Adipose tissue (tissue), 3 donors: ENCODE results near the gene RGS14. TPM values are rescaled to one million over a fixed set of nuclear protein-coding genes. Genes with fewer than 3 reads are reported as not detected.
"Not testable (repeated sequence)": the region's sequence is repeated elsewhere in the genome, so short reads cannot be mapped to it uniquely, and the experiment has no call there.

Experiments used
- H3K27ac ChIP-seq: one replicate; pipeline ENCODE4 v1.5.1; 2013; ENCODE audit warnings: low read depth, low read length
- WGBS, 3 donors: extraction: QIAGEN DNeasy Blood & Tissue Kit; methylation state at CpG; one replicate each; pipeline ENCODE4 v1.1.7; 2013; 5-methylcytosine and 5-hydroxymethylcytosine counted together
- polyA plus RNA-seq, 3 donors: library from polyadenylated mRNA; stranded (reverse); fragments of 200-250 nt; gene quantifications; one replicate each; pipeline ENCODE4 v1.2.3, GENCODE V29; 2013
- donor health status: healthy with polysubstance abuse.
- donor health status: Bipolar disorder and iron deficiency.
- donor health status: healthy.

Gene RGS14
- polyA plus RNA-seq, 3 donors = 10.1 to 17.9 (median 15.9) TPM

- H3K27ac ChIP-seq = no peak overlapping the region
- WGBS, 3 donors = 37 to 75% (median 71%) methylated on average over 10 to 11 of the region's 11 CpGs
Observed at GRCh38 chr5:177369645-177370440, 12.1 kb downstream of the RGS14 start.

GRCh38 chr5:177370488-177371119, 12.9 kb downstream of the RGS14 start:
- WGBS, 3 donors = 18 to 34% (median 19%) methylated on average over 20 to 42 of the region's 42 CpGs
- no peak overlapping the region for H3K27ac ChIP-seq

GRCh38 chr5:177371120-177372033, 13.7 kb downstream of the RGS14 start:
- H3K27ac ChIP-seq = no peak overlapping the region
- 52 to 70% (median 56%) methylated on average over 22 to 26 of the region's 26 CpGs for WGBS, 3 donors

- no peak overlapping the region for H3K27ac ChIP-seq
- WGBS, 3 donors = 71 to 90% (median 73%) methylated on average over 12 of the region's 12 CpGs
Observed at GRCh38 chr5:177372034-177372896, 14.5 kb downstream of the RGS14 start.

GRCh38 chr5:177372910-177373309, 15.2 kb downstream of the RGS14 start:
- 85 to 97% (median 95%) methylated on average over 6 of the region's 6 CpGs for WGBS, 3 donors
- no peak overlapping the region for H3K27ac ChIP-seq

- no peak overlapping the region for H3K27ac ChIP-seq
- 62 to 76% (median 66%) methylated on average over 6 of the region's 6 CpGs for WGBS, 3 donors
Observed at GRCh38 chr5:177373806-177374205, 16.1 kb downstream of the RGS14 start.

- 71 to 78% (median 76%) methylated on average over 5 of the region's 5 CpGs for WGBS, 3 donors
- no peak overlapping the region for H3K27ac ChIP-seq
Observed at GRCh38 chr5:177374211-177374610, 16.5 kb downstream of the RGS14 start.

GRCh38 chr5:177375516-177375915, 17.8 kb downstream of the RGS14 start:
- H3K27ac ChIP-seq = not testable (repeated sequence)
- 81 to 88% (median 85%) methylated on average over 5 of the region's 5 CpGs for WGBS, 3 donors

- H3K27ac ChIP-seq = no peak overlapping the region
- WGBS, 3 donors = 85 to 88% (median 86%) methylated on average over 11 of the region's 11 CpGs
Observed at GRCh38 chr5:177376107-177376506, 18.4 kb downstream of the RGS14 start.

- WGBS, 3 donors = 85 to 93% (median 87%) methylated on average over 8 of the region's 8 CpGs
Observed at GRCh38 chr5:177377851-177378776, 20.4 kb downstream of the RGS14 start.

GRCh38 chr5:177378884-177379883, 21.5 kb downstream of the RGS14 start:
- 72 to 80% (median 76%) methylated on average over 15 of the region's 15 CpGs for WGBS, 3 donors
- H3K27ac ChIP-seq = no peak overlapping the region

More at GRCh38 chr5:177377851-177378776, 20.4 kb downstream of the RGS14 start:
- no peak overlapping the region for H3K27ac ChIP-seq

GRCh38 chr5:177380805-177381126, 23.0 kb downstream of the RGS14 start:
- H3K27ac ChIP-seq = no peak overlapping the region
- WGBS, 3 donors = 87 to 92% (median 92%) methylated on average over 6 of the region's 6 CpGs

GRCh38 chr5:177382423-177383029, 24.8 kb downstream of the RGS14 start:
- WGBS, 3 donors = 22 to 29% (median 25%) methylated on average over 9 to 11 of the region's 11 CpGs

GRCh38 chr5:177383181-177383580, 25.5 kb downstream of the RGS14 start:
- no peak overlapping the region for H3K27ac ChIP-seq
- WGBS, 3 donors = 84 to 90% (median 87%) methylated on average over 9 of the region's 9 CpGs

More at GRCh38 chr5:177382423-177383029, 24.8 kb downstream of the RGS14 start:
- H3K27ac ChIP-seq = no peak overlapping the region

- 65 to 78% (median 74%) methylated on average over 4 of the region's 4 CpGs for WGBS, 3 donors
- no peak within 1 kb of the TSS for H3K27ac ChIP-seq
Observed at GRCh38 chr5:177384134-177384533, 26.4 kb downstream of the RGS14 start, which contains the start of gene SLC34A1. TSS of gene SLC34A1 (plus strand) at chr5:177384434. CDS start at chr5:177385742, 1,308 bp downstream.
